SIG-M5 treated with dmso at 0.1 percent for 504 hours (cell line): Measurements from ENCODE around the gene EHD4.

ENCODE experiments used
- DNase-seq: peaks from one replicate; lab custom pipeline; 2025; ENCODE audit not compliant: unreplicated experiment; lab: John Stamatoyannopoulos, UW

EHD4 gene

DNA sequence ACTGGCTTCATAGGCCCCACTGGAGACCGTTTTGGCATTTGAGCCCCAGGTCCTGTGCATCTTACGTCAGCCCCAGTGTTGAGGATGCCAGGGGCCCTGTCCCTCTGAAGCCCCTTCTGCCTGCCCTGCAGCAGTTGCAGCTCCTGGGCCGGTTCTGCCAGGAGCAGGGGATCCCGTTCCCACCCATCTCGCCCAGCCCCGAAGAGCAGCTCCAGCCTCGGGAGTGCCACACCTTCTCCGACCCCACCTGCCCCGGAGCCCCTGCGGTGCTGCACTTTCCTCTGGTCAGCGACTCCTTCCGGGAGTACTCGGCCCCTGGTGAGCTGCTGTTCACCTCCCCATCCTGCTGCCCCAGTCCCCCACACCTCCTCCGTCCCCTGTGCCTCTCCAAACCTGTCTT lies 125.2 kb downstream of the EHD4 start:
- DNase-seq: no peak
